WI38 (cell line): ENCODE data around the gene PGGT1B.

Experiments
- H3K4me3 ChIP-seq: 2 replicates; pipeline ENCODE4 v1.5.1; 2011; ENCODE audit warnings: low read depth, mild to moderate bottlenecking, control low read depth, low read length
- TF ChIP-seq, protein P1 (sequence below): IDR thresholded peaks from 2 replicates; pipeline ENCODE4 v1.5.1; 2012; ENCODE audit warnings: low read depth, mild to moderate bottlenecking, control low read depth, low read length

PGGT1B gene

DNA sequence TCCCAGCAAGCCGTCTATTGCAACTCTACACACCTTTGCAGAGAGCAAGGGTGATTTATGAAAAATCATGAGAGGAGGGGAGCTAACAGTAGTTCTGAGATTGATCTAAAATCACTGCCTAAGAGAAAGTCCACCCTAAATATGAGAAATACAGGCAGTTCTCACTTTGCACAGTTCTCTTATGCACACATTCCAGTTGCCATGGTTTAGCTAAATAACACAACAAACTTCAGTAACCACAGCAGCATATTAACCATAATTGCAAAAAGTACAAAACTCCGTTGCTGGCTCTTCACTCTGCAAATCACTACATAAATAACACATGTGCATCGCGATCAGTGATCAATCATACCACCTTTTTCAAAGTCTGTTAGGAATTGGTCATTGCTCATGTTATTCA is 31.1 kb downstream of the PGGT1B start:
- TF ChIP-seq, protein P1, sequence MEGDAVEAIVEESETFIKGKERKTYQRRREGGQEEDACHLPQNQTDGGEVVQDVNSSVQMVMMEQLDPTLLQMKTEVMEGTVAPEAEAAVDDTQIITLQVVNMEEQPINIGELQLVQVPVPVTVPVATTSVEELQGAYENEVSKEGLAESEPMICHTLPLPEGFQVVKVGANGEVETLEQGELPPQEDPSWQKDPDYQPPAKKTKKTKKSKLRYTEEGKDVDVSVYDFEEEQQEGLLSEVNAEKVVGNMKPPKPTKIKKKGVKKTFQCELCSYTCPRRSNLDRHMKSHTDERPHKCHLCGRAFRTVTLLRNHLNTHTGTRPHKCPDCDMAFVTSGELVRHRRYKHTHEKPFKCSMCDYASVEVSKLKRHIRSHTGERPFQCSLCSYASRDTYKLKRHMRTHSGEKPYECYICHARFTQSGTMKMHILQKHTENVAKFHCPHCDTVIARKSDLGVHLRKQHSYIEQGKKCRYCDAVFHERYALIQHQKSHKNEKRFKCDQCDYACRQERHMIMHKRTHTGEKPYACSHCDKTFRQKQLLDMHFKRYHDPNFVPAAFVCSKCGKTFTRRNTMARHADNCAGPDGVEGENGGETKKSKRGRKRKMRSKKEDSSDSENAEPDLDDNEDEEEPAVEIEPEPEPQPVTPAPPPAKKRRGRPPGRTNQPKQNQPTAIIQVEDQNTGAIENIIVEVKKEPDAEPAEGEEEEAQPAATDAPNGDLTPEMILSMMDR, result no peak
- no peak overlapping the region for H3K4me3 ChIP-seq

DNA sequence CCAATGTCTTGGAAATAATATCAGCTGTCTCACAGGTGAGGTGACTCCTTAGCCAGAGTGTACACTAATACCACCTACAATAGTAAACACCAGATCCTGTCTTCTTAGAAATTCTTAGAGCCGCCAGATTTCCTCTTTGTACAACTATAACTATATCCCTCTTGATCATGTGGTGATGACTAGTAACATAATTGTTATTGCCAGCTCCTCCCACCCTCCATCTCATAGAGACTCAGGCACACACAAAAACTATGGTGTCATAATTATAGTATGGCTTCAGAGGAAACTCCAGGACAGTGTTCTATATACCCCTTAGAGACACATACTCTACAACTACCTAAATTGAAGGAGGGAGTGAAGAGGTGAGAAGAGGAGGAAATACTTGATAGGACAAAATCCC is 33.1 kb downstream of the PGGT1B start:
- H3K4me3 ChIP-seq, result no peak overlapping the region
- TF ChIP-seq, protein P1, result no peak

DNA sequence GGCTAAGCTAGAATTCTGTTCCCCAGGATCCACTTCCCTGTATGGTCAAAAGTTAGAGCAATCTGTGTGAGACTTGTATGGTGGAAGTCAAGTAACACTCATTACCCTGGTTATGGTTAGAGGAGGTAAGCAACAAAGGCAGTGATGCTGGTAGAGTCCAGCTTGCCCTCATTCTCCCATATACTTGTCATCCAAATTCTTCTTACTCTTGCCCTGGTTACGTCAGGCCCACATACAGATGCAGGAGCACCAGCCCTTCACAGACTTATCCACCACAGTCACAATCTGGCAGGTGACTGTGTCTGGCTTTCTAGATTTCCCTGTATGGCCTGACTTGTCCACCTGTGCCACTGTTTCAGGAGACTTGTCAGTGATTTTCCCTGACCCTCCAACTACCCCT is 35.4 kb downstream of the PGGT1B start:
- no peak overlapping the region for H3K4me3 ChIP-seq
- TF ChIP-seq, protein P1, result no peak

DNA sequence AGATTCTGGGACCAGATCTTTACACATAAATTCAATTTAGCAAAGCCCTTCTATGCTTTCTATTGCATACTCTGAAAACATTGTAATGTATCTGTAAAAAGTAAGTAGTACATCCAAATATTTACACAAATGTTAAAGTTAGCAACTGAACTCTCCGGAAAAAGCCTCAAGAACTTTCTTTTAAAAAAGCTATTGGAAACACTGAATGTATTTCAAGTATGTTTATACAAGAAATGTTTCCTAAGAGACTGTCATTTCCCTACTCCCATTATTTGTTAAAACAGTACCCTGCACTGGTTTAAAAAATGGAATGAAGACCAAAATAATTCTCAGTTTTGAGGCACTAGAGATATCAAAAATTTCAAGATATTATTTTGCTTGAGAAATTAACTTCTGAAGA is 48.1 kb downstream of the PGGT1B start:
- TF ChIP-seq, protein P1, result no peak
- H3K4me3 ChIP-seq, result no peak overlapping the region

DNA sequence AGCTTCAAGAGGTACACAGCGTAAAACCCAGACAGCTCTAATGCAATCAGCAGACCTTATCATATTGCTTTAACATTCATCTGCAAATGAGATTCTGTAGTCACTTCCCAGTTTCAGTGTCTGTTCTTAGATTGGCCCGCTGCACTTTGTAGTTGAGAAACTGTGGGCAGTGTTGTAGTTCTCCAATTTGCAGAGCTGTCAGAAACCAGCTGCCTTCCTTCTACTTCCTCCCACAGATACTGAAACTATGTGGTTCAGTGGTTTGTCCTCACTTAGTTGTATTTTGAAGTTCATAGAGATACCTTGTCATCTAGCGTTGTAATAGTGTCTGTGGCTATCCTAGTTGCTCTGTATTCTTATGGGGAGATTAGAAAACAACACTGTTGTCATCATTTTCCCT is 53.4 kb downstream of the PGGT1B start:
- TF ChIP-seq, protein P1, result no peak
- H3K4me3 ChIP-seq, result no peak overlapping the region

DNA sequence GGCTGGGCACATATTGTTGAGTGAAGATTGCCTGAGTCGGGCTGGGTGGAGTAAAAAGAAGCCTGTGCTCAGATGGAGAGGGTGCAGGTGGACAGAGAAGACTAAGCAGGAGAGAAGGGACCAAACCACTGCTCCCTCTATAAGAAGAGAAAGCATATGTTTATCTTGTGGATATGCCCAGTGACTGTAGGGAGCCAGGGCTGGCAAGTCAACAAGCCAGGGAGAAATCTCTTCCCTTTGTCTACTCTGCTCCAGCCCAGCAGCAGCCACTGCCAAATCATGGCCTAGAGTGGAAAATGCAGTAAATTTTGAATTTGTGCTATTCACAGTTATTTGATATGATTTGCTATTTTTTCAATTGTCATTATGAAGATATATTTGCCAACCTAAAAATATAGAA is 59.7 kb downstream of the PGGT1B start:
- H3K4me3 ChIP-seq, result no peak overlapping the region
- TF ChIP-seq, protein P1, result no peak

DNA sequence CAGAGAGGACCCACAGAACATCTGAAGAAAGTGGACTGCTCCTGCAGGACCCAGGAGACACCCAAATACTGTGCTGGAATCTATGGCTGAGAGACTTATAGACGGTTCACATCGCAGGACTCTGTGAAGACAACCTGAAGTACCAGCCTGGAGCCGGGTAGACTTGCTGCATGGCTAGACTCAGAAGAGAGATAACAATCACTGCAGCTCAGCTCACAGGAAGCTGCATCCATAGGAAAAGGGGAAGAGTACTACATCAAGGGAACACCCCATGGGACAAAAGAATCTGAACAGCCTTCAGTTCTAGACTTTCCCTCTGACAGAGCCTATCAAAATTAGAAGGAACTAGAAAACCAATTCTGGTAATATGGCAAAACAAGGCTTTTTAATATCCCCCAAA is 66.5 kb downstream of the PGGT1B start:
- no peak overlapping the region for H3K4me3 ChIP-seq
- TF ChIP-seq, protein P1, result no peak
